Measurements from ENCODE around the gene DOCK1. TPM values are rescaled to one million over a fixed set of nuclear protein-coding genes. Genes with fewer than 3 reads are reported as not detected.
"Not testable (repeated sequence)": the region's sequence is repeated elsewhere in the genome, so short reads cannot be mapped to it uniquely, and the experiment has no call there.

DOCK1 gene
- total RNA-seq, 2 donors from 2014 or later = 64.0 to 65.8 TPM

DNA sequence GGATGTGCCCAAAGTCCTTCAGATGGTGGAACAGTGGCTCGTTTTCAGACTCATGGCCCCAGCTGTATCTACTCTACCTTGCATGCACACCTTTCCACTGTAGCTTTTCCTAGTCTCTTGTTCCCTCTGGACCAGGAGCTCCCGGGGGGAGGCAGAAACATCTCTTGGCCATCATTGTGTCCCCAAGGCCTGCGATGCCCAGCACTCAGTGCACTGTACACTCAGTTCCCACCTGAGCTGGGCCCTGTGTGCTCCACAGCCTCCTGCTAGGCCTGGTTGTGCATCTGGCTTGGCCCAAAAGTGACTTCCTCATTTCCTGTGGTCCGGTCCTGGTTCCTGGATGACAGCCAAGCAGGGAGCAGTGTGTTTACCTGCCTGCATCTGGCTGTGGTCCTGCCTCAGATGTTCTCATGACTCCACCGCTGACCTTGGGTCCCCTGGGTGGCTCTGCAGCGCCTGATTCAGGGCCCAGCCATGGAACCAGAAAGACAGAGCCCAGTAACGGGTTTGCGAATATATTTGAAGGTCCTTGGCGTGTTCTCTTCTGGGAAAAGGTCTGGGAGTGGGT, 9.9 kb upstream of the DOCK1 start:
- intact Hi-C loops (cut with DNase I, micrococcal nuclease) = no loop called here
- ATAC-seq = peak; percentile 45
- DNase-seq = no peak

DNA sequence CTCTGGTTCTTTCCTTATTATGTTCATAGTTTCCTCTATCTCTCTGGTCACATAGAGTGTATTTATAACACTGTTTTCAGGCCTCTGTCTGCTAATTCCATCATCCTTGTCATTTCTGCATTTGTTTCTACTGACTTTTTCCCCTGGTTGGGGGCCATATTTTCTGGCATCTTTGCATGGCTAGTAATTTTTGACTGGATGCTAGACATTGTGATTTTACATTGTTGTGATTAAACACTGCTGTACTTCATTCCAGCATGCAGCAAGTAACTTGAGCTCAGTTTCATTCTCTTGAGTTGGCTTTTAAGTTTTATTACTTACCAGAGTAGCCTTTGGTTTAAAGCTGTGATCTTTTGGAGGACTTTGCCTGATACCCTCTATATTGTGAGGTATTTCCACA, 6.8 kb upstream of the DOCK1 start:
- intact Hi-C loops (cut with DNase I, micrococcal nuclease) = no loop called here
- ATAC-seq = no peak
- no peak for DNase-seq

DNA sequence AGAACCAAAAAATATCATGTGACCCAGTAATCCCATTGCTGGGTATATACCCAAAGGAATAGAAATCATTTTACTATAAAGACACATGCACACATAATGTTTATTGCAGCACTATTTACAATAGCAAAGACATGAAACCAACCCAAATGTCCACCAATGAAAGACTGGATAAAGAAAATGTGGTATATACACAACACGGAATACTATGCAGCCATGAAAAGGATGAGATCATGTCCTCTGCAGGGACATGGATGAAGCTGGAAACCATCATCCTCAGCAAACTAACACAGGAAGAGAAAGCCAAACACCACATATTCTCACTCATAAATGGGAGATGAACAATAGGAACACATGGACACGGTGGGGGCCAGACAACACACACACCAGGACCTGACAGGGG, 5.7 kb upstream of the DOCK1 start:
- DNase-seq; ATAC-seq; intact Hi-C loops (cut with DNase I, micrococcal nuclease): not testable (repeated sequence)

DNA sequence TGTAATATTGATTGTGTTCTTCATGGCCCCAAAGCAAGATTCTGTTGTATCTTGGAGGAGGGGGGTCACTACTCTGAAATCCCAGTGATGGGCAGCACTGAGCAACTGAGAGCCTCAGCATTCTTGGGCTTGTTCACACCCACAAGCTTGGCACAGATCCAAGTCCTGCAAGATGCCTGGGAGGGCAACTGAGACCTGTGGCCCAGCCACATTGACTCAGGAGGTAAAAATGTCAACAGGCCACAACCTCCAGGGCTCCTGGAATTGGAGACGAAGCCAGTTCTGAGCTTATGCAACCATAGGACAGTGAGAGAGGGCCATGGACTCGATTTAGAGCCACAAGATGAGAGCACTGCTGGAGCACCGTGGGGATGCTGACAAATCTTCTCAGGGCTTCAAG, 3.1 kb upstream of the DOCK1 start:
- intact Hi-C loops (cut with DNase I, micrococcal nuclease) = no loop called here
- no peak for ATAC-seq
- DNase-seq = no peak

DNA sequence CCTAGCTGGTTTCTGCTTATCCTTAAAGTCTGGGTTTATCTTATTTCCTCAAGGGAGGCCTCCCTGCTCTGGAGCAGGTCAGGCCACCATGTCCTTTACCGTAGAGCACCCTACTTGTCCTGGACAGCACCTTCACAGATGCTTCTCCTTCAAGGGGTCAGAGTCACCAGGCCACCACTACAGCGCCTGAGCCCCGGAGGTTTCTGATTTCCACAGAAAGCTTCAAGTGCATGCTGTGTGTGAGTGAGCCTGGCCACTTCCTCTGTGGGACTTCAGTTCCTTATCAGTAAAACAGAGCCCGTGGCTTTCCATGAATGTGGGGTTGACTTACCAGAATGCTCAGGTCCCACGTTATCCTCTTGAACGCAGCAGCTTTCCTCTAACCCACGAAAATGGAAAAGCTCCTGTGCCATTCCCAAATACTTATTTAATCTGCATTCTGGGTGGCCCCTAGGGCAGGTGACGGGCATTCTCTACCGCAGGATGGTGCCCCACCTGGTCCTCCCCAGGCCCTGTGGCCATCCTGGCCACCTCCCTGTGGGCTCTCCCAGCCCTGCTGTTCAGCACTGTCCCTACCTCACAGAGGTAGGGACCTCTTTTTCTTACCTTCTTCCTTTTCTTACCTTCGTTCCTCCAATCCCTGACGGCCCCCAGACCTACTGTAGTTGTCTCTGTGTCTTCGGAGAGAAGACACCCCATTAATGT, 1.4 kb upstream of the DOCK1 start:
- no peak for DNase-seq
- intact Hi-C loops (cut with DNase I, micrococcal nuclease) = no loop called here
- ATAC-seq = no peak

DNA sequence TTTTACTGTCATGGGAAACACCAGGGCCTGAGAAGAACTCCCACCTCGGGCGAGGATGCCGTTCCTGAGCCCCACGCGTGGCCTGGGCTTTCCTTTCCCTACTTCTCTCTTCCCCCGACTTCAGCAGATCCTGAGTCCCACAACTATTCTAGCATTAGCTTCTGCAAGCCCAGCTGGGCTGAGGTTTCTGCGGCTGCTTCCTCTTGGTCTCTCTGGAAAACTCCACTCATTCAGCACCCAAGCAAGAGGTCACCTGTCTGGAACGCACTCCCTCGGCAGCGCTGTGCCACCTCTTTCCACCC, 761 bp upstream of the DOCK1 start:
- intact Hi-C loops (cut with DNase I, micrococcal nuclease) = no loop called here
- ATAC-seq (peak; percentile 42), DNase-seq (no peak)

DNA sequence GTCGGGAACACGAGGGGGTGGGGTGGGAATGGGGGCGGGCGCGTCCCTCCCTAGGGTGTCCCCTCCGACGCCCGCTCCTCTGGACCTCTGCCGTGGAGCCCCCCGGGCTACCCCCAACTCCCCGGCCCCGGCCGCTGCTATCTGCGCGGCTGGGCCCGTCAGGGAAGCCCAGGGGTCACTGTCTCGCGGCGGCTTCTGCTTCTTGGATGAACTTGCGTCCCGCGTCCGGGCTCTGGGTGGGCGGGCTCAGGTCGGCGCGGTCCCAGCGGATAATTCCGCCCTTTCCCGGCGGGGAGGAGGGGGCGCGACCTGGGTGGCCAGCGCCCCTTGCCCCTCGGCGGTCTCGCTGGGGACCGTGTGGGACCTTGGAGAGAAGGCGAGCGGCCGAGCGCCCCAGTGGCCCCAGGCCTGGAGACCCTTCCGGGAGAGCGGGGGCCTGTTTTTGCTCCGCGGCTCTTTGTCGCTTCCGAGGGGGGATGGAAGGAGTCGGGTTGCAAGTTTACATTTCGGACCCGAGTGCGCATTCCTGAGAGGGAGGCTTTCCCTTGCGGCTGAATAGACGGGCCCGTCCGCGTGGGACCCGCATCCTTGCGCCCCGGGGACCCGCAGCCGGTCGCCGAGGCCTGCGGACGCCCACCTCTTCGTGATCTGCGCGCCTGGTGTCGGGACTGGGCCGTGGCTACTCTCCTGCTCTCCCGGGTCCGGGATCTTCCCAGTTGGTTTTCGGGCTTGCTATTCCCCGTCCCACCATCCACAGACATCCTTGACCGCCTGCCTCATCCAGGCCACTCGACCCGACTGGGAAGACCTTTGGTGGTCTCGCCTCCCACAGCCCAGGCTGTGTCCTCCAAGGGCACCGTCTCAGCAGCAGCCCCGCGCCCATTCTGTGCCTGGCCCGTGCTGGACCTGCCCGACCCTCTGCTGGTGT, 812 bp downstream of the DOCK1 start:
- peak in 1 of 2 donors; percentile 47 for DNase-seq
- intact Hi-C loops (cut with DNase I, micrococcal nuclease) = no loop called here
- peak; percentile 57 for ATAC-seq

DNA sequence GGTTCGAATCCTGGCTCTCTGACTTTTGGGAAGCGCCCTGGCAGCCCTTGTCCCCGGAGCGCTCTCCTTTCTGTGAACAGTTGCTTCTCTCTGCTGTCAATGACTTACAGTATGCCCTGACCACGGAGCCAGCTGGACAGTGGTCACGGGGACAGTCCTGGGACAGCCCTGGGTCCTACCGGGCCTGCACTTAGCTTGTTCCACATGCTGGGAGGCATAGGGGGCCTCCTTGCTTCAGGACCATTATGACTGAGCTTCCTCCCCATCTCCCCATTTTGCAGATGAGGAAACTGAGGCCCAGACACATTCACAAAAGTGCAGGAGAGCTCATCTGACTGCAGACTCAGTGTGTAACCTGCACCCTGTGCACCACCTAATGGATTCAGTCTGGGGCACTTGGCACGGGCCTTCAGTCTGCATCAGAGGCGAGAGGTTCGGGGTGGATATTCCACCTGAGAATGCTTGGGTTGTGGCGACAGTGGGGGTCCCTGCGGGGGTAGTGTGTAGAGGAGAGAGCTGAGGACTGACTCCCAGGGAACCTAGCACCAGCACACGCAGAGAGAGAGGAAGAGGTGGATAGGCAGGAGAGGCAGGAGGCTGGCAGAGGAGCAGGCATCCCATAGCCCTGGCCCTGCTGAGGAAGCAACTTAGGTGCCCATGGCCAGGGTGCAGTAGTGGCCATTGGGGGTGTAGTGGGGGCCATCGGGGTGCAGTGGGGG, 1.6 kb downstream of the DOCK1 start:
- ATAC-seq = no peak
- no peak for DNase-seq
- intact Hi-C loops (cut with DNase I, micrococcal nuclease) = no loop called here

DNA sequence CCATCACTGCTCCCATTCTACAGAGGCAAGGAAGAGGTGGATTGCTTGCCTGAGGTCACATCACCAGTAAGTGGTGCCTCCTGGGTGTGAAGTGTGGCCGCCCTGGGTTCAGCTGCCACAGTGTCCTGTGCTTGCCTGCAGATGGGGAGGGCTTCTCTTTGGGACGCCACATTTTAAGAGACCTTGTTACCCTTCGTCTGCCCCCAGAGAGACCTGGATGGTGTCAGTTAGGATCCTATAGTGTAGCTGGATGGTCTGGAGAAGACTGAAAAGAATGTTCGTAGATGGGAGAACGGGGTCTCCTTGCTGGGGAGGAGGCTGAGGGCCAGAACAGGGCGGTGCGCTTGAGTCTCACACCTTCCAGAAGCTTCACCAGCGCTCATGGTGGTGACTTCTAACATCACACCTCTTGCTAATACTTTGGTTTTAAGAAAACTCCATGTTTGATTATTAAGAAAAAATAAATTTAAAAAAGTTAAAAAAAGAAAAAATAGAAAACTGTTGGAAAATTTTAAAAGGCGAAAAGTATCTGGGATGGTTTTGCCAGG, 2.3 kb downstream of the DOCK1 start:
- ATAC-seq (no peak), DNase-seq (no peak)
- intact Hi-C loops (cut with DNase I, micrococcal nuclease) = no loop called here

DNA sequence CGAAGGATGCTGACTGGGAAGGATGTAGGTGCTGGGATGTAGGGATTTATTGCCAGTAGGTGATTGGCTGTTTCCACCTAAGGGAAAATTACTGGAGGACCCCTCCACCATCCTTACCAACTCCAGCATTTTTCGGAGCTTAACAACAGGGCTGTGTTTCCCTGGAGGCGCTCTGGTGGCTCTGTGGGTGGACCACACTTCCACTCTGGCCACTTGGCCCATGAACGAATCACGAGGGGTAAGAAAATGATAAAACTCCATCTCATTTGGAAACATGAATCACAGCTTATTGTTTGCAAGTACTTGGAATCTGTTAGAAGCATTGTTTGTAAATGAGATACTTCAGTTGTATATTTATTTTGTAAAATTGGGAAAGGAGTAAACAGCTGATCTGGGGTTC, 3.0 kb downstream of the DOCK1 start:
- intact Hi-C loops (cut with DNase I, micrococcal nuclease) = no loop called here
- no peak for DNase-seq
- no peak for ATAC-seq

DNA sequence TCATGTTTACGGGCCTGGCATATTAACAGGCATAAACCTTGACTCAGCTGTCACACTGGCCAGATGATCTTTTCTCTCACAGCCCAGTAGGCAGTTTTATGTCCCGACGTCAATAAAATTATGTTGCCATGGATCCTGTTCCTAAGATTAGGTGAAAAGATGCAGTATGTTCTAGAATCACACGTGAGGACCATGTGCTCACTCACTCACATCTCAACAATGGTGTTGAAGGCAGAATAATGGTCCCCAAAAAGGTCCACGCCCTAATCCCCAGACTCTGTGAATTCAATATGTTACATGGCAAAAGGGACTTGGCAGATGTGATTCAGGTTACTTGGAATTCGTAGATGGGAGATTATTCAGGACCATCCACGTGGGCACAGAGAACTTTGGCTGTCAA, 3.5 kb downstream of the DOCK1 start:
- intact Hi-C loops (cut with DNase I, micrococcal nuclease) = no loop called here
- no peak for ATAC-seq
- DNase-seq = no peak

DNA sequence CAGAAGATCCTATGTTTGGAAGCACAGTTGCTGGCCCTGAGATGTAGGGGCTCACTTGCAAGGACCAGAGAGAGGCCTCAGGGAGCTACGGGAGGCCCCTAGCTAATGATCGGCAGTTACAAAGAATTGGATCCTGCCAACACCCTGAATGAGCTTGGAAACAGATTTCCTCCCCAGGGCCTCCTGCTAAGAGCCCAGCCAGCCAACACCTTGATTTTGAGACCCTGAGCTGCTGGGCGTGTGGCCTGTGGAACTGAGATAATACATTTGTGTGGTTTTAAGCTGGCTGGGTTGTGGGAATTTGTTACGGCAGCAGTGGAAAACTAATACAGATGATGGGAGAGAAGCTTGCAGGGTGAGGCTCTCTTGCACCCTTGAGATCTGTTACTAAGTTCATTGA, 3.9 kb downstream of the DOCK1 start:
- intact Hi-C loops (cut with DNase I, micrococcal nuclease) = no loop called here
- ATAC-seq (no peak), DNase-seq (no peak)

DNA sequence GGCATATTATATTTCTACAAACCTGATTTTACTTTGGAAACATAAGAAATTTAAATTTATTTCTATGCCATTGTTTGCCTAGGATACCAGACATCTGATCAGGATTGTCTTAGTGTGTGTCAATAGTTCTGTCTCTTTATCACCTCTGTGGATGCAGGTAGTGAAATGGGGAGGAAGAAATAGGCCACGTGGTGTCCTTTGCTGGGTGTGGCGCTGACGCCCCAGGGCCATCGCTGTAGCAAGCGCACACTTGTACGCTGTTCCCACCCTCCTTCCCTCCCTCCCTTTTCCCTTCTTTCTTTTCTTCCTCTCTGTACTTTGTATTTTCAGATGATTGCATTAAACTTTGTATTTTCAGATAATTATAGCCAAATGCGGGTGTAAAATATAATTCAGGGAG, 5.0 kb downstream of the DOCK1 start:
- intact Hi-C loops (cut with DNase I, micrococcal nuclease) = no loop called here
- peak; percentile 30 for ATAC-seq
- DNase-seq = no peak

DNA sequence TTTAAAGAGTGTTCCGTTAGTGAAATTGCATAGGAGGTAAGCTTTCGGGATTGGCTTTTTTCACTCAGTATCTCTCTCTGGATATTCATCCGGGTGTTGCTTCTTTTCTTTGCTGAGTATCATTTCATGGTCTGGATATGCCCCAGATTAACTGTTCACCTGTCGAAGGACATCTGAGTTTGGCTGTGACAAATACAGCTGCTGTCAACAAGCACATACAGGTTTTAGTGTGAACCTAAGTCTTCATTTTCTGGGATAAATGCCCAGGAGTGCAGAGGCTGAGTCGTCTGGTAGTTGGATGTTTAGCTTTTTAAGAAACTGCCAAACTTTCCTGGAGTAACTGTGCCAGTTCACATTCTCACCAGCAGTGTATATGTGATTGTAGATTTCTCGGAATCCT, 5.6 kb downstream of the DOCK1 start:
- DNase-seq (no peak), ATAC-seq (no peak)
- intact Hi-C loops (cut with DNase I, micrococcal nuclease) = no loop called here

DNA sequence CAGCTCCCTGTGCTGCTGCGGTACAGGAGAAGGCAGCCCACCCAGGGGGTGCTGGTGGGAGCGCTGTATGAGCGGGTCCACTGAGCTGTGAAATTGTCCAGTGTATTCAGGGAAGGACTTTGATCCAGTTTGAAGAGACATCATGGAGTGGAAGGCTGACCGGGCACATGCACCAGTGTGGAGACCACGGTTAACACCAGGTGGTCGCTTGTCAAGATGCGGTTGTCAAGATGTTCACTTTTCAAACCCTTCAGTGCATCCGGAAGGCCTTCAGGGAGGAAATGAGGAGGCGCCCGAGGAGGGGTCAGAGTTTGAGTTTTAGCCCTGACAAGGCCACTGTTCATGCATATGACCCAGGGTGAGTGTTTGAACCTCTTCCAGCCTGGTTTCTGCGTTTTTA, 6.1 kb downstream of the DOCK1 start:
- no peak for DNase-seq
- intact Hi-C loops (cut with DNase I, micrococcal nuclease) = no loop called here
- ATAC-seq = no peak

DNA sequence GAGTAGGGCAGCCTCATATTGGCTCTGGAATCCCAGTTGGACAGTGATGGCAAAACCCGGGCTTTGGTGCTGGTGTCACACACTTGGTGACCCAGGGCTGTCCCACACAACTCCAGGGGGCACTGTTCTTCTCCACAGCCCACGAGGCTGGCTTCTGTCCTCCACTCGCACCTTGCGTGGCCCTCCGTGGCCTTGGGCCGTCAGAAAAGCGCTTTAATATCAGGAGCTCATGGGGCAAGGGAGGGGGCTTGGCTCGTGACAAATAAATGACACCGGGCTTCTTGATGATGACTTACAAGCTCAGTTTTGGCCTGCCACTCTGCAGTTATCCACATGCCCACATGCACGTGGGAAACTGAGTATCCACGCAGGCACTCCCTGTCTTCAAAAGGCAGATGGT, 8.1 kb downstream of the DOCK1 start:
- DNase-seq = no peak
- intact Hi-C loops (cut with DNase I, micrococcal nuclease) = no loop called here
- ATAC-seq = no peak

DNA sequence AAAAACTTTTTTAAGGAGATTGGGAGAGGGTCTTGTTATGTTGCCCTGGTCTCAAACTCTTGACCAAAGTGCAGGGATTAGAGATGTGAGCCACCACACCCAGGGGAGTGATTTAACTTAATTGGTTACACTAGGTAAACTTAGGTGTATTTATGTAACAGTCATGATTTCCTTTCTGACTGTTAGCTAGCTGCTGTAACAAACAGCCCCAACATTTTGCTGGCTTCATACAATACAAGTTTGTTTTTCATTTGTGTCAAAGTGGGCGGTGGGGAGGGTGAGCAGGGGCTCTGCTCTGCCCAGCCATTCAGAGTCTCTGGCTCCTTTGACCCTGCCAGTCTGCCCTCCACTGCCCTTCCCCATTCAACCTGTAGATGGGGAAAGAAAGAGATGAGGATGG, 9.3 kb downstream of the DOCK1 start:
- ATAC-seq = no peak
- intact Hi-C loops (cut with DNase I, micrococcal nuclease) = no loop called here
- DNase-seq = no peak

DNA sequence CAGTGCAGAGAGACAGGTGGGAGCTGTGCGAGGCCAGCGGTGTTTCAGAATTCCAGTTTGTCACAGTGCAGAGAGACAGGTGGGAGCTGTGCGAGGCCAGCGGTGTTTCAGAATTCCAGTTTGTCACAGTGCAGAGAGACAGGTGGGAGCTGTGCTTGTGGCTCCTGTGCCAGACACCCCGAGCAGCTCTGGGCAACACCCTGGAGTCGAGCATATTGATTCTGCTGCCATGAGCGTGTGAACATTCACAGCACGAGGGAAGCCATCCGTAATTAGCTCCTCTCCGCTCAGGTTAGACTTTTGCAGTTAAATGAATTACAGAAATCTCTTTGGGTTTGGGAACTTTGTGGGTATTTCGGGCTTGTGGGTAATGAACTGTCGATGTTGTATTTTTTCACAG, 11.7 kb downstream of the DOCK1 start:
- DNase-seq; intact Hi-C loops (cut with DNase I, micrococcal nuclease); ATAC-seq: not testable (repeated sequence)

DNA sequence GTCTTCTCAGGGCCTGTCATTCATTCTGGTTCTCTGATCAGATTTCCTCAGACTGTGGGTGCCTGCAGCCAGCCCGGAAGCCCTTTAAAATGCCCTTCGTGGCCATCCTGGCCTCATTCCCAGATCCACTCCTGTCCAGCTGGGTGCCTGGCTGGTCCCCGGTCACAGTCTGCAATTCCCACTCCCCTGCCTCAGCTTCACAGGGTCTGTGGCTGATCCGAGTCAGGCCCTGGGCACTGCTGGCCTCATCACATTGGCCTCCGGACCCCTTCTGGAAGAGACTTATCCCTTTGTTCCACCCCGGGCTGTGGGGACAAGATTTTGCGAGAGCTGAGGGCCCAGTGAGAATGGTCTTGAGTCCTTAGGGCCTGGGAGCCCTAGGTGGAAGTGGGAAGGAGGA, 12.1 kb downstream of the DOCK1 start:
- DNase-seq = no peak
- intact Hi-C loops (cut with DNase I, micrococcal nuclease) = no loop called here
- ATAC-seq = no peak
